HepG2 (cell line): ENCODE data around the gene TMEM80. TPM values are rescaled to one million over a fixed set of nuclear protein-coding genes. Genes with fewer than 3 reads are reported as not detected.

Source experiments
- AGO1 ChIP-seq: fragments of 200-400 bp; formaldehyde crosslinking; IDR thresholded peaks from 2 replicates; pipeline ENCODE4 v1.6.1; 2017; ENCODE audit warnings: mild to moderate bottlenecking, low read depth, low read length, moderate library complexity; ENCODE audit not compliant: poor library complexity, severe bottlenecking
- ATF3 ChIP-seq: sonication (generic); formaldehyde crosslinking; IDR thresholded peaks from 2 replicates; pipeline ENCODE4 v1.4.0; 2020; ENCODE audit warnings: missing genetic modification reagents
- BORCS8-MEF2B ChIP-seq: sonication (generic); formaldehyde crosslinking; IDR thresholded peaks from 2 replicates; pipeline ENCODE4 v1.8.0; 2022; ENCODE audit warnings: mild to moderate bottlenecking, missing genetic modification reagents
- KDM2A ChIP-seq: sonication (generic); formaldehyde crosslinking; IDR thresholded peaks from 2 replicates; pipeline ENCODE4 v1.4.0; 2020; ENCODE audit warnings: low read depth, missing genetic modification reagents, borderline replicate concordance
- PAXIP1 ChIP-seq: sonication (generic); formaldehyde crosslinking; conservative IDR thresholded peaks from 2 replicates; pipeline ENCODE4 v1.4.0; 2020; ENCODE audit warnings: mild to moderate bottlenecking, missing genetic modification reagents, moderate library complexity
- SAP130 ChIP-seq: IDR thresholded peaks from 2 replicates; pipeline ENCODE4 v1.6.1; 2016; ENCODE audit warnings: low read depth
- USF2 ChIP-seq, 2 experiments: sonication (generic) in 1 of 2; formaldehyde crosslinking in 1 of 2; IDR thresholded peaks; 2 replicates each; pipeline versions ENCODE4 v1.5.1 to v1.6.1; 2011 to 2020; ENCODE audit warnings: borderline replicate concordance in 1 of 2, low read depth in 1 of 2, low read length in 1 of 2, mild to moderate bottlenecking in 1 of 2, missing genetic modification reagents in 1 of 2, moderate library complexity in 1 of 2
- ZBTB43 ChIP-seq: sonication (generic); formaldehyde crosslinking; conservative IDR thresholded peaks from 2 replicates; pipeline ENCODE4 v1.4.0; 2020; ENCODE audit warnings: missing genetic modification reagents
- ZFP91 ChIP-seq: sonication (generic); formaldehyde crosslinking; IDR thresholded peaks from 2 replicates; pipeline ENCODE4 v1.9.0; 2022; ENCODE audit warnings: missing genetic modification reagents, mild to moderate bottlenecking, borderline replicate concordance
- ZNF362 ChIP-seq: sonication (generic); formaldehyde crosslinking; IDR thresholded peaks from 2 replicates; pipeline ENCODE4 v1.4.0; 2020; ENCODE audit warnings: missing genetic modification reagents, mild to moderate bottlenecking, borderline replicate concordance
- ZNF510 ChIP-seq: sonication (generic); formaldehyde crosslinking; IDR thresholded peaks from 2 replicates; pipeline ENCODE4 v1.4.0; 2020; ENCODE audit warnings: low read depth, mild to moderate bottlenecking, missing genetic modification reagents
- ZNF780A ChIP-seq: sonication (generic); formaldehyde crosslinking; IDR thresholded peaks from 2 replicates; pipeline ENCODE4 v1.8.0; 2022; ENCODE audit warnings: mild to moderate bottlenecking, missing genetic modification reagents, moderate library complexity
- ZSCAN5A ChIP-seq: sonication (generic); formaldehyde crosslinking; IDR thresholded peaks from 2 replicates; pipeline ENCODE4 v1.8.0; 2022; ENCODE audit warnings: mild to moderate bottlenecking, missing genetic modification reagents, borderline replicate concordance
- polyA plus RNA-seq, 8 experiments: library from polyadenylated mRNA; depleted of rRNA in 3 of 8; stranded (reverse) in 7 of 8; unstranded in 1 of 8; fragments of >200 nt; fragmentation: Illumina TruSeq in 4 of 8; extraction: Trizol in 4 of 8; gene quantifications; 2 replicates each; pipeline versions ENCODE4 v1.2.1 to v1.2.3, GENCODE V29; 2011 to 2016; ENCODE audit warnings: low read depth in 4 of 8, missing spikeins in 1 of 8, mixed read lengths in 1 of 8; ENCODE audit not compliant: insufficient read depth in 1 of 8
- total RNA-seq, 5 experiments: library from RNA; depleted of rRNA; stranded (reverse); fragments of >200 nt; fragmentation: Illumina TruSeq; extraction: Trizol; gene quantifications; 2 replicates each; pipeline ENCODE4 v1.2.3, GENCODE V29; 2016; ENCODE audit warnings: low read depth in 1 of 5

Gene TMEM80
- total and polyA plus RNA-seq, 2 of the 13 experiments (the other 11 are each of a cell fraction or from before 2014, with no cell fraction given) = 5.6 to 17.1 TPM

GRCh38 chr11:727859-728748 lies 32.5 kb downstream of the TMEM80 start (continued):
- TF ChIP-seq USF2 (IDR thresholded peaks at IDR 0.05; ENCODE audit: low read depth, low read length) (peak; percentile 44; the same call in 1 of the 2 replicates), USF2 (CRISPR knock-in tag; IDR thresholded peaks at IDR 0.05; ENCODE audit: borderline replicate concordance) (peak; percentile 35; the same call in 1 of the 2 replicates), ZNF780A (CRISPR knock-in tag) (no peak), ZFP91 (CRISPR knock-in tag) (peak; percentile 57; the same call in 1 of the 2 replicates), SAP130 (CRISPR knock-in tag) (peak; percentile 76), ATF3 (CRISPR knock-in tag) (0 out of 2 replicates have a peak, but pooled peaks have one; percentile 14), PAXIP1 (peak; percentile 47; the same call in 1 of the 2 replicates), ZSCAN5A (peak; percentile 52; the same call in 1 of the 2 replicates), ZNF510 (CRISPR knock-in tag) (no peak; the same call in 1 of the 2 replicates), ZBTB43 (CRISPR knock-in tag) (0 out of 2 replicates have a peak, but pooled peaks have one; percentile 40), BORCS8-MEF2B (CRISPR knock-in tag) (peak; percentile 58), ZNF362 (peak; percentile 24; the same call in 1 of the 2 replicates), AGO1 (peak; percentile 71), KDM2A (peak; percentile 94)
